Fibroblast of lung (primary cell): ENCODE measurements around the gene RRAS. TPM values are rescaled to one million over a fixed set of nuclear protein-coding genes. Genes with fewer than 3 reads are reported as not detected.

Experiments used
- DNase-seq, 2 donors: peaks; one replicate each; pipeline versions ENCODE4 v3.0.0 to v3.0.0-alpha.2; 2010; ENCODE audit warnings: low read depth in 2 of 2
- H2AFZ ChIP-seq: 2 replicates; pipeline ENCODE4 v1.5.1; 2012; ENCODE audit warnings: low read length, control low read depth, inconsistent platforms
- H3K27ac ChIP-seq: 2 replicates; pipeline ENCODE4 v1.5.1; 2011; ENCODE audit warnings: low read length, control low read depth; ENCODE audit not compliant: insufficient read depth
- H3K27me3 ChIP-seq: 2 replicates; pipeline ENCODE4 v1.5.1; 2011; ENCODE audit warnings: mild to moderate bottlenecking, low read length; ENCODE audit not compliant: control insufficient read depth, insufficient read depth
- H3K36me3 ChIP-seq: 2 replicates; pipeline ENCODE4 v1.5.1; 2011; ENCODE audit warnings: low read length; ENCODE audit not compliant: control insufficient read depth, insufficient read depth
- H3K4me1 ChIP-seq: 2 replicates; pipeline ENCODE4 v1.5.1; 2011; ENCODE audit warnings: low read length; ENCODE audit not compliant: control insufficient read depth, insufficient read depth; ENCODE audit errors: extremely low read depth
- H3K4me2 ChIP-seq: 2 replicates; pipeline ENCODE4 v1.5.1; 2011; ENCODE audit warnings: low read length, control low read depth; ENCODE audit not compliant: insufficient read depth; ENCODE audit errors: extremely low read depth
- H3K4me3 ChIP-seq, 4 experiments: fragments of 200-600 bp in 1 of 4; sonication (generic) in 1 of 4; replicated peaks in 1 of 4; 2 replicates each; pipeline ENCODE4 v1.5.1; 2011 to 2016; ENCODE audit warnings: low read length in 4 of 4, low read depth in 3 of 4, mild to moderate bottlenecking in 3 of 4, control low read depth in 2 of 4, inconsistent platforms in 1 of 4, mixed read lengths in 1 of 4; ENCODE audit not compliant: insufficient read depth in 1 of 4; ENCODE audit errors: control extremely low read depth in 1 of 4
- H3K79me2 ChIP-seq: 2 replicates; pipeline ENCODE4 v1.5.1; 2012; ENCODE audit warnings: mild to moderate bottlenecking, low read length, inconsistent platforms; ENCODE audit not compliant: control insufficient read depth, insufficient read depth
- H3K9ac ChIP-seq: 2 replicates; pipeline ENCODE4 v1.5.1; 2011; ENCODE audit warnings: mild to moderate bottlenecking, low read length, control low read depth; ENCODE audit not compliant: insufficient read depth
- H3K9me3 ChIP-seq: 2 replicates; pipeline ENCODE4 v1.5.1; 2012; ENCODE audit warnings: low read depth, low read length; ENCODE audit not compliant: control insufficient read depth, insufficient read depth
- H4K20me1 ChIP-seq: 2 replicates; pipeline ENCODE4 v1.5.1; 2011; ENCODE audit warnings: low read length; ENCODE audit not compliant: control insufficient read depth, insufficient read depth; ENCODE audit errors: extremely low read depth
- CTCF ChIP-seq, 2 donors: IDR thresholded peaks in 1 of 2; conservative IDR thresholded peaks in 1 of 2; 1 replicate in 1 of 2; 2 replicates in 1 of 2; pipeline ENCODE4 v1.5.1; 2011 to 2012; ENCODE audit warnings: low read length in 2 of 2, control low read depth in 1 of 2, inconsistent platforms in 1 of 2, low read depth in 1 of 2, mild to moderate bottlenecking in 1 of 2
- EZH2 ChIP-seq: IDR thresholded peaks from 2 replicates; pipeline ENCODE4 v1.5.1; 2012; ENCODE audit warnings: low read length, control low read depth, mild to moderate bottlenecking; ENCODE audit errors: missing control alignments
- polyA plus RNA-seq, 2 donors: library from polyadenylated mRNA; depleted of rRNA in 1 of 2; stranded (reverse) in 1 of 2; unstranded in 1 of 2; fragments of >200 nt; gene quantifications; 2 replicates each; pipeline ENCODE4 v1.2.1, GENCODE V29; 2011 to 2012; ENCODE audit warnings: missing spikeins in 1 of 2
- total RNA-seq: library from RNA; depleted of rRNA; stranded (reverse); fragments of >200 nt; gene quantifications from 2 replicates; pipeline ENCODE4 v1.2.1, GENCODE V29; 2014

Gene RRAS
- total and polyA plus RNA-seq, 2 donors (not counting 1 experiment from before 2014, with no cell fraction given): 60.1 to 129 TPM

GRCh38 chr19:49665351-49666119 lies 25.6 kb upstream of the RRAS start, which contains the start of the genes BCL2L12 and IRF3:
BCL2L12 (plus strand) TSS chr19:49665933; CDS start chr19:49666693, 760 bp downstream.
IRF3 (minus strand) TSS chr19:49665857; CDS start chr19:49664838, 1,019 bp downstream.
- Histone ChIP-seq H3K4me2 (peak within 1 kb of the TSS; percentile 99), H3K27ac (peak within 1 kb of the TSS; percentile 89), H4K20me1 (no peaks in the 10 kb centered on the region), H2AFZ (peak within 1 kb of the TSS; percentile 86), H3K36me3 (peaks cover 10% of the 10 kb centered on the region), H3K79me2 (peaks cover 16% of the 10 kb centered on the region), H3K4me1 (peaks cover 5% of the 10 kb centered on the region), H3K27me3 (no peaks in the 10 kb centered on the region), H3K4me3 (peak within 1 kb of the TSS; percentile 77 to 99 (median 90)), H3K9ac (peak within 1 kb of the TSS; percentile 77), H3K9me3 (no peaks in the 10 kb centered on the region)
- peak; percentile 90 to 96 for DNase-seq
- TF ChIP-seq EZH2: no peak
- no peak for TF ChIP-seq CTCF (conservative IDR thresholded peaks at IDR 0.05 in 1 of 2, IDR thresholded peaks at IDR 0.05 in 1 of 2; ENCODE audit: low read depth in 1 of 2, low read length in 2 of 2)

GRCh38 chr19:49665036-49665350 lies 25.1 kb upstream of the RRAS start:
- Histone ChIP-seq H3K4me2 (peak overlapping the region; percentile 92), H3K27me3 (no peaks in the 10 kb centered on the region), H3K36me3 (peaks cover 13% of the 10 kb centered on the region), H3K9ac (peak overlapping the region; percentile 77), H3K9me3 (no peaks in the 10 kb centered on the region), H3K27ac (peak overlapping the region; percentile 89), H3K4me3 (peak overlapping the region; percentile 77 to 99 (median 90)), H3K79me2 (peaks cover 16% of the 10 kb centered on the region), H2AFZ (peak overlapping the region; percentile 86), H3K4me1 (peaks cover 5% of the 10 kb centered on the region), H4K20me1 (no peaks in the 10 kb centered on the region)
- TF ChIP-seq CTCF (conservative IDR thresholded peaks at IDR 0.05 in 1 of 2, IDR thresholded peaks at IDR 0.05 in 1 of 2; ENCODE audit: low read depth in 1 of 2, low read length in 2 of 2) (no peak), EZH2 (no peak)
- DNase-seq: no peak

GRCh38 chr19:49664171-49665035 lies 24.5 kb upstream of the RRAS start:
- Histone ChIP-seq H3K4me1 (peaks cover 5% of the 10 kb centered on the region), H3K9ac (peak overlapping the region; percentile 77), H3K27ac (peak overlapping the region; percentile 89), H3K4me2 (peak overlapping the region; percentile 92), H3K36me3 (peaks cover 18% of the 10 kb centered on the region), H3K9me3 (no peaks in the 10 kb centered on the region), H3K27me3 (no peaks in the 10 kb centered on the region), H4K20me1 (no peaks in the 10 kb centered on the region), H3K79me2 (peaks cover 16% of the 10 kb centered on the region), H2AFZ (peak overlapping the region; percentile 30), H3K4me3 (peak overlapping the region; percentile 77 to 99 (median 90))
- TF ChIP-seq CTCF (conservative IDR thresholded peaks at IDR 0.05 in 1 of 2, IDR thresholded peaks at IDR 0.05 in 1 of 2; ENCODE audit: low read depth in 1 of 2, low read length in 2 of 2) (no peak), EZH2 (no peak)
- DNase-seq: peak; percentile 68 to 69
